NOMO-1 (cell line): ENCODE measurements around the gene CBLB.

Source experiments
- DNase-seq, 2 experiments: peaks; one replicate each; lab custom pipeline; 2025; ENCODE audit not compliant: unreplicated experiment in 2 of 2; lab: John Stamatoyannopoulos, UW

The CBLB gene

GRCh38 chr3:105649480-105649879 is 219.3 kb downstream of the CBLB start:
- DNase-seq = peak; percentile 33 to 66

GRCh38 chr3:105647047-105647446 is 221.8 kb downstream of the CBLB start:
- DNase-seq = peak; percentile 45 to 89

- DNase-seq = no peak
These were observed 229.7 kb downstream of the CBLB start for GRCh38 chr3:105639131-105639530.

- no peak for DNase-seq
These were observed 234.1 kb downstream of the CBLB start for GRCh38 chr3:105634708-105635107.

- DNase-seq = no peak
These were observed 239.1 kb downstream of the CBLB start for GRCh38 chr3:105629718-105630117.

DNA sequence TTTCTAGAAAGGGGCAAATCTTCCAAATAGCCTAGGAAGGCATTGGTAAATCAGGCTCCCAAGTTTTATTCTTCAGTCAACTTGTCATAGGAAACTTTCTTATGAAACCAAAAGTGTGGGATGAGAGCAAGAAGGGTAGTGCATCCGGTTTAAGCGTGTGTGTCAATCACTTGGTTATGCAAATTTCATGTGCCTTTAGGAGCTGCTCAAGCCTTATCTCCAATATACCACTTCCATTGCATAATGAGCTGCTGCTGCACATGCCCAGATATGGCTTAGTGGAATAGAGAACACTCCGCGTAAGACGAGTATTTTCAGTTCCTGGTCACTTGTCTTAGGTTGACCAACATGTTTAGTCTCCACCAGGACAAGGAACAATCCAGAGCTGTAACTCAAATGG is 242.1 kb downstream of the CBLB start:
- peak; percentile 27 to 32 for DNase-seq

GRCh38 chr3:105622169-105622568 is 246.6 kb downstream of the CBLB start:
- peak in 1 of 2 experiments; percentile 9 for DNase-seq

- no peak for DNase-seq
These were observed 248.6 kb downstream of the CBLB start for GRCh38 chr3:105620236-105620635.

- DNase-seq = no peak
These were observed 249.2 kb downstream of the CBLB start for GRCh38 chr3:105619651-105620050.

GRCh38 chr3:105618556-105618955 is 250.3 kb downstream of the CBLB start:
- no peak for DNase-seq

DNA sequence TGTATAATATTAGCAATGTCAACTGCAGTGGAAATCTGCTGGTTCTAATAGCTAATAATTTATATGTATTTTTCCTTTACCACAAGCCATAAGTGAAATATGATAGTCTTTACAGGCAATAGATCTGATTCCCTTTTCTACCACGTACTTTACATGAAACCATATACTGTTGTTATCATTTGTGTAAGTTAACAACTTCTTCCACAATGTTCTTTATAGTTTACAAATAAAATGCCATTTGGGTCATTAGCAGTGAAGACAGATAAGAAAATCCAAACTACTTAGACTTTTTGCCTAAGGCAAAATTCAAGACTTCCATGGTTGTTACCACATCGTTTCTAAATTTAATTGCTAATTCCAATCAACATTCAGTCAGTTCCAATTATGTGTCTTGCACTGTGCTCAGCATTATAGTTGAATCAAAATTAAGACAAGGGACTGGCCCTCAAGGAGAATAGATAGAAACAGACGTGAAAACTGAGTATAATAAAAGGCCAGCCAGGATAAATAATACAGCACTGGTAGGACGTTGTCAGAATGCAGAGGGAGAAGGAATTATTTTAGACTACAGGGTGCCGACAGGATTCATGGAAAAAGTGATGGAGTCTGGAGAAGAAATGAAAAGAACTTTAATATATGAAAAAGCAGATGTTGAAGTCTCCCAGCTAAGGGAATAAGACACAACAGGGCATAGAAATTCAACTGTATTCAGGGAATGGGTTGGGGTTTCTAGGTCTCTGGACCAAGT is 252.3 kb downstream of the CBLB start:
- no peak for DNase-seq

DNA sequence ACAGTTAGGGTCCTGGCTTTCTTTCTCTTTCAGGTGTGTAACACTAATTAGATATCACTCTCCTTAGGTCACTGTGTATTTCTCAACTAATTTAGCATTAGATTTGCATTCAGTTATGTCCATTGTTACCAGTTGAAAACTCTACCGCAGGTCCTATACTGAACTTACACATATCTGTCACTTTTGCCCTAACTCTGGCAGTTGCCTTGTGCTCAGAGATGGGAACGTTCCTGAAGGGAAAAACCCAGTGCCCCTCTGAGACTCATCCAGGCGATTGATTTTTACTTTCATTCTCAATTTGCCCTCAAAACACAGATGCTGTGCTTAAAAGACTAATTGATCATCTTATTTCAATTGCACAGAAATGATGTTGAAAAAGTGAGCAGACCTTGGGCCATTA is 253.0 kb downstream of the CBLB start:
- no peak for DNase-seq

- DNase-seq = no peak
These were observed 254.4 kb downstream of the CBLB start for GRCh38 chr3:105614288-105615030.

DNA sequence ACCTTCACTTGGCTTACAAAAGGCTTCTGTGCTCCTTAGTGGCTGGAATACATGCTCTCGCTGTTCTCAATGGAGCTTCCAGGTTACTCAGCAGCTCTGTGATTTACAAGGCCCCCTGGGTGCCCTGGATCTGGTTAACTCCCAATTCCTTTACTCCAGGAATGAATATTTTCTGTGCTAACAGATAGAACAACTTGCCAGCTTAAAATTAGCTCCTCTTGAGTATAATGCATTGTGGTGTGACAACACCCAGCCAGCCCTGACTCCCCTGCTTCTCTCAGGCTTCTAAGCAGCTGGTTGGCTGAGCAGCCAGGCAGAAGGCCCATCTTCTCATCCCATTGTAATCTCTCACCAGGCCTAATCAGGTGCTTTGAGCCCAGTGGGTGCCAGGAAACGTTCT is 255.7 kb downstream of the CBLB start:
- no peak for DNase-seq

DNA sequence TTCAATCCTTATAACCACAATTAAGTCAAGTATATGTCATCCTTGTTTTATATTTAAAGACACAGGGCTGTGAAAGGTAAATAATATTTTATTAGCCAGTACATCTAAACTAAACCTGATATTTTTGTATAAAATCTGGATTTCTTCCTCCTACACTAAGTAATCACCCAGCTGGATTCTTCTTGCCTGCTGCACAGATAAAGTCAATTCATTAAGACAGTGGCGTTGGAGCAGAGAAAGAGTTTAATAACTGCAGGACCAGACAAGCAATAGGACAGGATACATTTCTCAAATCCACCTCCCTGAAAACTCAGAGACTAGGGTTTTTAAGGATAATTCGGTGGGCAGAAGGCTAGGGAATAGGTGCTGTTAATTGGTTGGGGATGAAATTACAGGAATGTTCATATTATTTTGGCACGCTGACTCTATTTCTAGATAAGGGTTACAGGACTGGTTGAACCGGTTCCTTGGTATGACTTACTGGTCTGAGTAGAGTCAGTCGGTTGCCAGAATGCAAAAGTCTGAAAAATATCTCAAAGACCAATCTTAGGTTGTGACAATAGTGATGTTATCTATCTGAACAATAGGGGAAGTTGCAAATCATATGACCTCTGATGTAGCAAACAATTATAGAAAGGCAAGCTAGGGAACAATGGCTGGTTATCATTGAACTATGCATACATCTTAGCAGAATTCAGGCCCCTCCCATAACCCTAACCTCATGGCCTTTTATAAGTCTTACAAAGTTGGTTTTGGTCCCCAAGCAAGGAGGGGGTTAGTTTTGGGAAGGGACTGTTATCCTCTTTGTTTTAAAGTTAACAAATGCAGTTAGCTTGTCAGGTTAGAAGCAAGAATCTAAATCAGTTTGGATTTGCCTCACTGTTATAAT is 257.3 kb downstream of the CBLB start:
- DNase-seq = no peak

DNA sequence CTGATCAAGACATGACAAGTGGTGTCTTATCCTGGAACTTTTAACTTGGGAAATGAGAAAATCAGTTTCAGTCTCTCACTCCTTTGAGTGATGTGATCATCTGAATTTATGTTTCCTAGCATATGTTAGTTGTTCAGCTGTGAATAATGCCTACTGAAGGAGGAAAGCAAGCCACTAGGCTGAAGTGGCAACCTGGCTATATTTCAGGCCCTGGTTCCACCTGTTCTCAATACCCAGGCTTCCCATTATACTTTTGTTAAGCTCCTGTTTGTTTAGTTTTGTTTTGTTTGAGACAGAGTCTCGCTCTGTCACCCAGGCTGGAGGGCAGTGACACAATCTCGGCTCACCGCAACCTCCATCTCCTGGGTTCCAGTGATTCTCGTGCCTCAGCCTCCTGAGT is 258.3 kb downstream of the CBLB start:
- no peak for DNase-seq

DNA sequence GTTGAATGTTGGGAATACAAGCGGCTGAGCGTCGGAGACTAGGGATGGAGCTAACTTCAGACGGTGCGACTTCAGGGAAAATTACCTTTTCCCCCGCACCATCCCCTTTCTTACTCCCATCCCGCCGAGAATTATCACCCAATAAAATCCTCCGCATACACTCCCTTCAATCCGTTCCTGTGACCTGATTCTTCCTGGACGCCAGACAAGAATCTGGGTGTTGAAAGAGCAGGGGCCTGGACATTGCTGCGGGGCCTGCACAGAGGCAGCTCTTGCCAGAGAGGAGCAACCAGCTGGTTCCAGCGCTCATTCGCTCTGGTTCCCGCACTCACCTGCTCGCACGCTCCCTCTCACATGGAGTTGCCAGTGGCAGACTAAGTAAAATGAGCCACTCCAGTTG is 260.2 kb downstream of the CBLB start:
- no peak for DNase-seq

GRCh38 chr3:105606016-105606415 is 262.8 kb downstream of the CBLB start:
- DNase-seq = no peak
